ENCODE measurements around the gene AGBL4.

AGBL4 gene

GRCh38 chr1:48960320-48960719 is 1063.4 kb downstream of the AGBL4 start:
- DNase-seq (ENCODE audit: extremely low read depth, low read depth): no peak
- TF ChIP-seq CTCF (IDR thresholded peaks at IDR 0.05; ENCODE audit: low read depth, low read length): no peak

- no peak for TF ChIP-seq CTCF (IDR thresholded peaks at IDR 0.05; ENCODE audit: low read depth, low read length)
- no peak for DNase-seq (ENCODE audit: extremely low read depth, low read depth)
Observed at GRCh38 chr1:48955774-48956173, 1068.0 kb downstream of the AGBL4 start.

- no peak for TF ChIP-seq CTCF (IDR thresholded peaks at IDR 0.05; ENCODE audit: low read depth, low read length)
- no peak for DNase-seq (ENCODE audit: extremely low read depth, low read depth)
Observed at GRCh38 chr1:48953617-48954016, 1070.1 kb downstream of the AGBL4 start.

GRCh38 chr1:48948562-48948961 is 1075.2 kb downstream of the AGBL4 start:
- DNase-seq (ENCODE audit: extremely low read depth, low read depth): no peak
- no peak for TF ChIP-seq CTCF (IDR thresholded peaks at IDR 0.05; ENCODE audit: low read depth, low read length)

GRCh38 chr1:48947761-48948537 is 1075.8 kb downstream of the AGBL4 start:
- no peak for DNase-seq (ENCODE audit: extremely low read depth, low read depth)

GRCh38 chr1:48946070-48946469 is 1077.7 kb downstream of the AGBL4 start:
- no peak for TF ChIP-seq CTCF (IDR thresholded peaks at IDR 0.05; ENCODE audit: low read depth, low read length)
- no peak for DNase-seq (ENCODE audit: extremely low read depth, low read depth)

More at GRCh38 chr1:48947761-48948537, 1075.8 kb downstream of the AGBL4 start:
- TF ChIP-seq CTCF (IDR thresholded peaks at IDR 0.05; ENCODE audit: low read depth, low read length): no peak

GRCh38 chr1:48944811-48945210 is 1078.9 kb downstream of the AGBL4 start:
- no peak for TF ChIP-seq CTCF (IDR thresholded peaks at IDR 0.05; ENCODE audit: low read depth, low read length)
- no peak for DNase-seq (ENCODE audit: extremely low read depth, low read depth)

Measured in AG09319 (cell line).